ENCODE measurements around the gene VSX1. TPM values are rescaled to one million over a fixed set of nuclear protein-coding genes. Genes with fewer than 3 reads are reported as not detected.

The VSX1 gene
- total RNA-seq, 1 experiment from 2014 or later, result not detected

DNA sequence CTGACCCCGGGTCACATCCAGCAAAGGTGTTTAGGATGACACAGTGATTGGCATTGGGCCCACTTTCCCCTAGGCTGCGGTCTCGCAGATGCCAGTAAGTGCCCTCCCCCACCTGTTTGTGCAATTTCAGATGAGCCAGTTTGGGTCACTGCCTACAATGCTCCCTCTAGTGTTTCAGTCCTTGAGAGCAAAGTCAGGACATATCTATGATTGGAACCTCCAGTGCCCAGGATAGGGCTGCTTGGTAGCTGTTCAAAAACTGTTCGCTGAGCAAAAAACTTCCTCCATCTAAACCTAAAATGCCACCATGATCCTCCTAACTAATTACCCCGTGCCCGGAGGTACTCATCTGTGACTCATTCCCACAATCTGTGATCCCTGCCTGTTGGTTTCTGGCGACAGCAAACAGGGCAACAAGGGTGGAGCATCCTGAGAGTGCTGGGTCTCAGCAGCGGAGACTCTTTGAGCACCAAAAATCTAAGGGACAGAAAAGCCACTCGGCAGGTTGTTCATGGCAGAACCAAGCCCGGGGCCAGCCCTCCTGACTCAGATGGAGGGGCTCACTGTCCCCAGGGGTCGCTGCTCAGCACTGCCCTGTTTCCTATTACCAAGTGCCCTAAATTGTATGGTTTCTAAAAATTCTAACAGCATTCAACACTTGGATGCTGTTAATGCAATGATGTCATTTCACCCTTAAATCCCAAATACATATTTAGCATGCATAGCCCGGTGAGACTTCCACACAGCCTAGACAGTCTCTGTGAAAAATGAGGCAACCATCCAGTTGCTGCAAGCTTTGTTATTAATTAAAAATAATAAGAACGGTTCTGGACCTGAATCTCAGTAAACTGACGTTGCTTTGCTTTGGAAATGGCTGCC lies 5.0 kb downstream of the VSX1 start:
- Histone ChIP-seq H3K27me3 (replicated peaks; ENCODE audit: insufficient read depth, low read depth, low read length, poor library complexity) (peaks cover 99% of the 10 kb centered on the region), H3K4me3 (ENCODE audit: low read depth, low read length, poor library complexity, severe bottlenecking) (no peak overlapping the region), H3K36me3 (ENCODE audit: insufficient read depth, low read length, poor library complexity, severe bottlenecking) (no peaks in the 10 kb centered on the region), H3K9me3 (ENCODE audit: low read depth, low read length, poor library complexity, severe bottlenecking) (no peaks in the 10 kb centered on the region), H3K27ac (ENCODE audit: low read depth, low read length, poor library complexity, severe bottlenecking) (no peak overlapping the region), H3K4me1 (ENCODE audit: insufficient read depth, low read length, poor library complexity, severe bottlenecking) (no peaks in the 10 kb centered on the region)
- CTCF ChIA-PET, result no interaction called here
- POLR2A ChIA-PET (ENCODE audit: low non-redundant PET), result no interaction called here
- no TSS peak for BruUV-seq (replicated peaks)
- no peak for TF ChIP-seq EZH2 (IDR thresholded peaks at IDR 0.05; ENCODE audit: borderline replicate concordance, low read depth, low read length, poor library complexity, severe bottlenecking)
- TF ChIP-seq, protein P1, sequence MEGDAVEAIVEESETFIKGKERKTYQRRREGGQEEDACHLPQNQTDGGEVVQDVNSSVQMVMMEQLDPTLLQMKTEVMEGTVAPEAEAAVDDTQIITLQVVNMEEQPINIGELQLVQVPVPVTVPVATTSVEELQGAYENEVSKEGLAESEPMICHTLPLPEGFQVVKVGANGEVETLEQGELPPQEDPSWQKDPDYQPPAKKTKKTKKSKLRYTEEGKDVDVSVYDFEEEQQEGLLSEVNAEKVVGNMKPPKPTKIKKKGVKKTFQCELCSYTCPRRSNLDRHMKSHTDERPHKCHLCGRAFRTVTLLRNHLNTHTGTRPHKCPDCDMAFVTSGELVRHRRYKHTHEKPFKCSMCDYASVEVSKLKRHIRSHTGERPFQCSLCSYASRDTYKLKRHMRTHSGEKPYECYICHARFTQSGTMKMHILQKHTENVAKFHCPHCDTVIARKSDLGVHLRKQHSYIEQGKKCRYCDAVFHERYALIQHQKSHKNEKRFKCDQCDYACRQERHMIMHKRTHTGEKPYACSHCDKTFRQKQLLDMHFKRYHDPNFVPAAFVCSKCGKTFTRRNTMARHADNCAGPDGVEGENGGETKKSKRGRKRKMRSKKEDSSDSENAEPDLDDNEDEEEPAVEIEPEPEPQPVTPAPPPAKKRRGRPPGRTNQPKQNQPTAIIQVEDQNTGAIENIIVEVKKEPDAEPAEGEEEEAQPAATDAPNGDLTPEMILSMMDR (conservative IDR thresholded peaks at IDR 0.05; ENCODE audit: low read depth, low read length), result peak; percentile 30; the same call in 1 of the 2 replicates
- DNase-seq (ENCODE audit: low spot score), result no peak
- intact Hi-C loops (cut with micrococcal nuclease; ENCODE audit: unreplicated experiment), result loop anchor here (5.0 kb wide), 2 partner anchors 100 to 170 kb away; partner anchors contain the start of gene PYGB

DNA sequence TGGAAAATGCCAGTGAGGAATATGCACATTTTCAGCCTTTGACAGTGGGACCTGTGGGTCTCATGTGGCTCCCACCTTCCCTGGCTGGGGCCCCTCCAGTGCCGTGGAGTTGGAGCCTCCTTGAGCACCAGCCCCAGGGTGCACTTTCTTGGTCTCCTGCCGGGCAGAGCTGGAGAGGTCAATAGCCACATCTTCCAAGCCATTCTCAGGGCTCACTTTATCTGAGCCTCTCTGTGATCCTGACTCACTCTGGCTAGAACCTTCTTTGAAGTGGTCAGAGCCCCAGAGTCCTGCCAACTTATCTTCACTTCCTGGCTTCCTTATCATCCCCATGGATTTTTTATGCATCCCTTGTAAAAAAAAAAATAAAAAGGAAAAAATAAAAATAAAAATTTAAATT lies 5.7 kb downstream of the VSX1 start:
- Histone ChIP-seq H3K27me3 (replicated peaks; ENCODE audit: insufficient read depth, low read depth, low read length, poor library complexity) (peaks cover 99% of the 10 kb centered on the region), H3K4me3 (ENCODE audit: low read depth, low read length, poor library complexity, severe bottlenecking) (no peak overlapping the region), H3K9me3 (ENCODE audit: low read depth, low read length, poor library complexity, severe bottlenecking) (no peaks in the 10 kb centered on the region), H3K36me3 (ENCODE audit: insufficient read depth, low read length, poor library complexity, severe bottlenecking) (no peaks in the 10 kb centered on the region), H3K4me1 (ENCODE audit: insufficient read depth, low read length, poor library complexity, severe bottlenecking) (no peaks in the 10 kb centered on the region), H3K27ac (ENCODE audit: low read depth, low read length, poor library complexity, severe bottlenecking) (no peak overlapping the region)
- BruUV-seq (replicated peaks), result no TSS peak
- intact Hi-C loops (cut with micrococcal nuclease; ENCODE audit: unreplicated experiment), result loop anchor here (5.0 kb wide), 2 partner anchors 101 to 171 kb away; partner anchors contain the start of gene PYGB
- TF ChIP-seq EZH2 (IDR thresholded peaks at IDR 0.05; ENCODE audit: borderline replicate concordance, low read depth, low read length, poor library complexity, severe bottlenecking), result no peak
- TF ChIP-seq, protein P1 (conservative IDR thresholded peaks at IDR 0.05; ENCODE audit: low read depth, low read length), result no peak
- no peak for DNase-seq (ENCODE audit: low spot score)
- POLR2A ChIA-PET (ENCODE audit: low non-redundant PET), result no interaction called here
- CTCF ChIA-PET, result no interaction called here

DNA sequence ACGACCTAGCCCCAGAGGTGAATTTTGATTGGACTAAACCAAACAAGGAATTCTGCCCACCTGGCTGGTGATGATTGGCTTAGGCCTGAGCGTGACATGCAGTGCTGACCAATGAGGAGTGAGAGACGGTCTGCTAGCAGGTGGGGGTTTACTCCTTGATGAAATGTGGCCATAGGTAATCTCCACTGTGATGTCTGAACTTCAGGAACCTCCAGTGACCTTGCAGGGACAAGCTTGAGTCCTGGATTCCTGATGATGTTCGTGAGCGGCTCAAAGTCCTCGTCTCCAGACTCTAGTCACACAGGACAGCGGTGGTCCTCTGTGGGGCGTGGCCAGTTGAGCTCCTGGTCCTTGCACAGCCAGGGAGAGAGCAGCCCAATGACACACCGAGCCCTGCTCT lies 8.4 kb downstream of the VSX1 start:
- Histone ChIP-seq H3K4me1 (ENCODE audit: insufficient read depth, low read length, poor library complexity, severe bottlenecking) (no peaks in the 10 kb centered on the region), H3K27me3 (replicated peaks; ENCODE audit: insufficient read depth, low read depth, low read length, poor library complexity) (peaks cover 99% of the 10 kb centered on the region), H3K27ac (ENCODE audit: low read depth, low read length, poor library complexity, severe bottlenecking) (no peak overlapping the region), H3K36me3 (ENCODE audit: insufficient read depth, low read length, poor library complexity, severe bottlenecking) (no peaks in the 10 kb centered on the region), H3K9me3 (ENCODE audit: low read depth, low read length, poor library complexity, severe bottlenecking) (no peaks in the 10 kb centered on the region), H3K4me3 (ENCODE audit: low read depth, low read length, poor library complexity, severe bottlenecking) (no peak overlapping the region)
- CTCF ChIA-PET, result no interaction called here
- no peak for TF ChIP-seq EZH2 (IDR thresholded peaks at IDR 0.05; ENCODE audit: borderline replicate concordance, low read depth, low read length, poor library complexity, severe bottlenecking)
- TF ChIP-seq, protein P1 (conservative IDR thresholded peaks at IDR 0.05; ENCODE audit: low read depth, low read length), result no peak
- intact Hi-C loops (cut with micrococcal nuclease; ENCODE audit: unreplicated experiment), result loop anchor here (5.0 kb wide), 1 partner anchor 49 kb away; no protein-coding TSS in a partner anchor
- POLR2A ChIA-PET (ENCODE audit: low non-redundant PET), result no interaction called here
- no peak for DNase-seq (ENCODE audit: low spot score)
- no TSS peak for BruUV-seq (replicated peaks)

All from A673 (cell line).